ENCODE data around the gene DISC1.

GRCh38 chr1:231688989-231689388 is 62.4 kb downstream of the DISC1 start:
- TF ChIP-seq POLR2AphosphoS5 (IDR thresholded peaks at IDR 0.05; ENCODE audit: low read depth): no peak
- no peak for TF ChIP-seq CTCF (IDR thresholded peaks at IDR 0.05; ENCODE audit: insufficient read depth, low read length)

Measured in HL-60 (cell line).